GM21825 (cell line): ENCODE data around the gene THRSP.
"Not testable (repeated sequence)": the region's sequence is repeated elsewhere in the genome, so short reads cannot be mapped to it uniquely, and the experiment has no call there.

Source experiments
- ATAC-seq: cut with Tn5 transposase; IDR thresholded peaks from one replicate; pipeline ENCODE4 v1.9.1; 2021; ENCODE audit warnings: mild to moderate bottlenecking, moderate library complexity; ENCODE audit not compliant: unreplicated experiment

Gene THRSP

GRCh38 chr11:78063440-78064181, at the start of gene THRSP:
Gene THRSP (plus strand): TSS chr11:78063861. CDS start chr11:78063882, 21 bp downstream.
- no peak for ATAC-seq

- not testable (repeated sequence) for ATAC-seq
Measured at GRCh38 chr11:78014937-78015520, 48.6 kb upstream of the THRSP start.

GRCh38 chr11:78015878-78016277, 47.8 kb upstream of the THRSP start:
- ATAC-seq = no peak

- ATAC-seq = no peak
Measured at GRCh38 chr11:78019808-78020207, 43.9 kb upstream of the THRSP start.

- no peak for ATAC-seq
Measured at GRCh38 chr11:78020246-78020645, 43.4 kb upstream of the THRSP start.

- ATAC-seq = no peak
Measured at GRCh38 chr11:78021611-78022010, 42.0 kb upstream of the THRSP start.

- no peak for ATAC-seq
Measured at GRCh38 chr11:78022397-78023396, 41.0 kb upstream of the THRSP start, which contains the start of gene KCTD14. Gene KCTD14 (minus strand): TSS chr11:78023276. CDS start chr11:78023249, 27 bp downstream.

- ATAC-seq = no peak
Measured at GRCh38 chr11:78023426-78023825, 40.2 kb upstream of the THRSP start.

GRCh38 chr11:78025378-78025777, 38.3 kb upstream of the THRSP start:
- ATAC-seq = no peak

- no peak for ATAC-seq
Measured at GRCh38 chr11:78027759-78028158, 35.9 kb upstream of the THRSP start.

- not testable (repeated sequence) for ATAC-seq
Measured at GRCh38 chr11:78028423-78028822, 35.2 kb upstream of the THRSP start.

GRCh38 chr11:78030429-78031325, 33.0 kb upstream of the THRSP start:
- ATAC-seq = no peak

- no peak for ATAC-seq
Measured at GRCh38 chr11:78031629-78032028, 32.0 kb upstream of the THRSP start.

- ATAC-seq = no peak
Measured at GRCh38 chr11:78032090-78032489, 31.6 kb upstream of the THRSP start.

- no peak for ATAC-seq
Measured at GRCh38 chr11:78033040-78033439, 30.6 kb upstream of the THRSP start.

GRCh38 chr11:78034623-78035022, 29.0 kb upstream of the THRSP start:
- ATAC-seq = no peak

GRCh38 chr11:78036313-78036712, 27.3 kb upstream of the THRSP start:
- no peak for ATAC-seq

GRCh38 chr11:78037056-78037455, 26.6 kb upstream of the THRSP start:
- ATAC-seq = no peak

- no peak for ATAC-seq
Measured at GRCh38 chr11:78037825-78038620, 25.6 kb upstream of the THRSP start.
